SK-N-SH (cell line): ENCODE data around the gene STRADA. TPM values are rescaled to one million over a fixed set of nuclear protein-coding genes. Genes with fewer than 3 reads are reported as not detected.

Source experiments
- CTCF ChIA-PET: fragments of 300-600, 350-600 bp; formaldehyde crosslinking; extraction: SDS; loops from one replicate; lab custom pipeline; 2021; lab: Yijun Ruan, JAX
- POLR2A ChIA-PET: fragments of 350-600 bp; sonication (Branson Sonifier 250); formaldehyde crosslinking; extraction: SDS; loops from one replicate; lab custom pipeline; 2020; ENCODE audit warnings: antibody characterized with exemption, inconsistent platforms; lab: Yijun Ruan, JAX
- DNase-seq: peaks from one replicate; pipeline ENCODE4 v3.0.0; 2012
- H2AFZ ChIP-seq: fragments of 200-600 bp; sonication (generic); 2 replicates; pipeline ENCODE4 v1.8.1; 2016; ENCODE audit warnings: antibody characterized with exemption, mild to moderate bottlenecking, low read depth
- H3F3A ChIP-seq: fragments of 200-600 bp; sonication (generic); replicated peaks from 2 replicates; pipeline ENCODE3; 2016; ENCODE audit warnings: antibody characterized with exemption, mild to moderate bottlenecking; ENCODE audit not compliant: insufficient read depth
- H3K27ac ChIP-seq, 2 experiments: fragments of 200-500 bp in 1 of 2; fragments of 200-600 bp in 1 of 2; sonication (Bioruptor generic) in 1 of 2; sonication (generic), shearing (Covaris generic) in 1 of 2; 2 replicates each; pipeline versions ENCODE4 v1.5.1 to v1.6.1; 2014 to 2016; ENCODE audit warnings: low read depth in 2 of 2, inconsistent platforms in 1 of 2, low read length in 1 of 2, mild to moderate bottlenecking in 1 of 2, mixed read lengths in 1 of 2
- H3K27me3 ChIP-seq: fragments of 200-600 bp; sonication (generic), shearing (Covaris generic); 2 replicates; pipeline ENCODE4 v1.6.1; 2016; ENCODE audit warnings: mixed run types; ENCODE audit not compliant: insufficient read depth
- H3K36me3 ChIP-seq, 2 experiments: fragments of 200-500 bp in 1 of 2; fragments of 200-600 bp in 1 of 2; sonication (Bioruptor generic) in 1 of 2; sonication (generic) in 1 of 2; replicated peaks in 1 of 2; 2 replicates each; pipeline versions ENCODE3 to v1.5.1; 2014 to 2016; ENCODE audit warnings: low read length in 1 of 2, mild to moderate bottlenecking in 1 of 2; ENCODE audit not compliant: insufficient read depth in 2 of 2, control insufficient read depth in 1 of 2
- H3K4me1 ChIP-seq, 2 experiments: fragments of 200-500 bp in 1 of 2; fragments of 200-600 bp in 1 of 2; sonication (Bioruptor generic) in 1 of 2; sonication (generic), shearing (Covaris generic) in 1 of 2; 2 replicates each; pipeline versions ENCODE4 v1.5.1 to v1.6.1; 2014 to 2016; ENCODE audit warnings: low read depth in 1 of 2, low read length in 1 of 2, mixed run types in 1 of 2; ENCODE audit not compliant: insufficient read depth in 2 of 2, control insufficient read depth in 1 of 2
- H3K4me2 ChIP-seq: fragments of 200-600 bp; sonication (generic), shearing (Covaris generic); 2 replicates; pipeline ENCODE4 v1.6.1; 2017; ENCODE audit warnings: mixed run types
- H3K4me3 ChIP-seq, 2 experiments: fragments of 200-500 bp in 1 of 2; fragments of 200-600 bp in 1 of 2; sonication (Bioruptor generic) in 1 of 2; sonication (generic), shearing (Covaris generic) in 1 of 2; 2 replicates each; pipeline versions ENCODE4 v1.5.1 to v1.8.1; 2014 to 2016; ENCODE audit warnings: low read depth in 2 of 2, inconsistent platforms in 1 of 2, low read length in 1 of 2, mild to moderate bottlenecking in 1 of 2, mixed read lengths in 1 of 2, moderate library complexity in 1 of 2
- H3K79me2 ChIP-seq: fragments of 200-600 bp; sonication (generic); 2 replicates; pipeline ENCODE4 v1.8.1; 2017; ENCODE audit warnings: mild to moderate bottlenecking; ENCODE audit not compliant: insufficient read depth
- H3K9ac ChIP-seq: fragments of 200-600 bp; sonication (generic); 2 replicates; pipeline ENCODE4 v1.6.1; 2017; ENCODE audit warnings: mixed run types
- H3K9me2 ChIP-seq: fragments of 200-600 bp; sonication (generic); 2 replicates; pipeline ENCODE4 v1.6.1; 2017; ENCODE audit warnings: mixed run types
- H3K9me3 ChIP-seq: fragments of 200-600 bp; sonication (generic); 2 replicates; pipeline ENCODE4 v1.6.1; 2017; ENCODE audit warnings: mixed run types, mild to moderate bottlenecking, moderate library complexity
- H4K20me1 ChIP-seq: fragments of 200-600 bp; sonication (generic); 2 replicates; pipeline ENCODE4 v1.6.1; 2017; ENCODE audit warnings: mild to moderate bottlenecking, mixed run types; ENCODE audit not compliant: insufficient read depth
- ELF1 ChIP-seq: IDR thresholded peaks from 2 replicates; pipeline ENCODE4 v1.4.0; 2012
- EP300 ChIP-seq, 2 experiments: IDR thresholded peaks; 2 replicates each; pipeline versions ENCODE4 v1.4.0 to v1.6.1; 2012; ENCODE audit warnings: borderline replicate concordance in 1 of 2, low read depth in 1 of 2, low read length in 1 of 2
- EZH2phosphoT487 ChIP-seq: fragments of 200-600 bp; sonication (generic); IDR thresholded peaks from 2 replicates; pipeline ENCODE4 v1.6.1; 2017; ENCODE audit warnings: low read depth, mixed run types, mild to moderate bottlenecking, antibody characterized with exemption, moderate library complexity, borderline replicate concordance
- FOSL2 ChIP-seq: IDR thresholded peaks from 2 replicates; pipeline ENCODE4 v1.4.0; 2012; ENCODE audit warnings: low read depth, mild to moderate bottlenecking, moderate library complexity, borderline replicate concordance
- FOXJ3 ChIP-seq: sonication (generic); formaldehyde crosslinking; IDR thresholded peaks from 2 replicates; pipeline ENCODE4 v1.5.1; 2020; ENCODE audit warnings: mild to moderate bottlenecking, missing genetic modification reagents
- FOXM1 ChIP-seq: IDR thresholded peaks from 2 replicates; pipeline ENCODE4 v1.4.0; 2012; ENCODE audit warnings: low read depth, mild to moderate bottlenecking
- GABPA ChIP-seq: IDR thresholded peaks from 2 replicates; pipeline ENCODE4 v1.4.0; 2012; ENCODE audit warnings: low read depth, mild to moderate bottlenecking
- GATA2 ChIP-seq: sonication (generic); formaldehyde crosslinking; IDR thresholded peaks from 2 replicates; pipeline ENCODE4 v1.5.0; 2020; ENCODE audit warnings: mild to moderate bottlenecking, missing genetic modification reagents
- MXI1 ChIP-seq: IDR thresholded peaks from 2 replicates; pipeline ENCODE4 v1.6.1; 2012; ENCODE audit warnings: mild to moderate bottlenecking, low read depth, low read length, improper control_type of control experiment
- NRF1 ChIP-seq: IDR thresholded peaks from 2 replicates; pipeline ENCODE4 v1.6.1; 2012; ENCODE audit warnings: low read depth, mild to moderate bottlenecking, low read length
- POLR2AphosphoS5 ChIP-seq: IDR thresholded peaks from 2 replicates; pipeline ENCODE4 v1.6.1; 2012; ENCODE audit warnings: low read depth, low read length
- RAD21 ChIP-seq: IDR thresholded peaks from 2 replicates; pipeline ENCODE4 v1.6.1; 2012; ENCODE audit warnings: mild to moderate bottlenecking, low read length
- RCOR1 ChIP-seq: fragments of 150-350 bp; IDR thresholded peaks from 2 replicates; pipeline ENCODE4 v1.6.1; 2017; ENCODE audit warnings: antibody characterized with exemption, low read length
- RFX5 ChIP-seq: IDR thresholded peaks from 2 replicates; pipeline ENCODE4 v1.6.1; 2012; ENCODE audit warnings: mild to moderate bottlenecking, improper control_type of control experiment, low read length
- RXRA ChIP-seq: IDR thresholded peaks from 2 replicates; pipeline ENCODE4 v1.4.0; 2012; ENCODE audit warnings: low read depth, mild to moderate bottlenecking, borderline replicate concordance
- SIN3A ChIP-seq: IDR thresholded peaks from 2 replicates; pipeline ENCODE4 v1.6.1; 2012; ENCODE audit warnings: low read depth, mild to moderate bottlenecking, low read length, moderate library complexity, borderline replicate concordance
- SMC3 ChIP-seq: IDR thresholded peaks from 2 replicates; pipeline ENCODE4 v1.6.1; 2012; ENCODE audit warnings: low read depth, low read length, improper control_type of control experiment
- TAF1 ChIP-seq: IDR thresholded peaks from 2 replicates; pipeline ENCODE4 v1.6.1; 2012; ENCODE audit warnings: low read depth, mild to moderate bottlenecking, low read length, moderate library complexity, borderline replicate concordance
- TCF12 ChIP-seq: IDR thresholded peaks from 2 replicates; pipeline ENCODE4 v1.4.0; 2012
- TEAD4 ChIP-seq: IDR thresholded peaks from 2 replicates; pipeline ENCODE4 v1.4.0; 2012; ENCODE audit warnings: mild to moderate bottlenecking, borderline replicate concordance; ENCODE audit not compliant: insufficient read depth
- YY1 ChIP-seq: IDR thresholded peaks from 2 replicates; pipeline ENCODE4 v1.4.0; 2012; ENCODE audit warnings: low read depth, mild to moderate bottlenecking
- WGBS: methylation state at CpG from one replicate; pipeline ENCODE4 v1.1.6; 2017; ENCODE audit warnings: low lambda C conversion rate; 5-methylcytosine and 5-hydroxymethylcytosine counted together
- polyA plus RNA-seq, 3 experiments: library from polyadenylated mRNA; depleted of rRNA; stranded (reverse); fragments of >200 nt; gene quantifications; 2 replicates each; pipeline ENCODE4 v1.2.3, GENCODE V29; 2012
- TF ChIP-seq, protein P1 (sequence below): IDR thresholded peaks from 2 replicates; pipeline ENCODE4 v1.6.1; 2012; ENCODE audit warnings: mild to moderate bottlenecking, low read depth, low read length, moderate library complexity
- TF ChIP-seq, protein P2 (sequence below): IDR thresholded peaks from 2 replicates; pipeline ENCODE4 v1.4.0; 2012; ENCODE audit warnings: low read depth
- TF ChIP-seq, protein P3 (sequence below): fragments of 150-350 bp; IDR thresholded peaks from 2 replicates; pipeline ENCODE4 v1.6.1; 2017; ENCODE audit warnings: antibody characterized with exemption, low read length, low read depth, borderline replicate concordance
- TF ChIP-seq, protein P4 (sequence below): fragments of 150-350 bp; IDR thresholded peaks from 2 replicates; pipeline ENCODE4 v1.6.1; 2016; ENCODE audit warnings: mild to moderate bottlenecking, low read depth, low read length
- TF ChIP-seq, protein P5 (sequence below): IDR thresholded peaks from 2 replicates; pipeline ENCODE4 v1.4.0; 2012; ENCODE audit warnings: low read depth, borderline replicate concordance

Gene STRADA
- polyA plus RNA-seq, 1 of the 3 experiments (the other 2 are of a cell fraction), result 37.3 TPM

DNA sequence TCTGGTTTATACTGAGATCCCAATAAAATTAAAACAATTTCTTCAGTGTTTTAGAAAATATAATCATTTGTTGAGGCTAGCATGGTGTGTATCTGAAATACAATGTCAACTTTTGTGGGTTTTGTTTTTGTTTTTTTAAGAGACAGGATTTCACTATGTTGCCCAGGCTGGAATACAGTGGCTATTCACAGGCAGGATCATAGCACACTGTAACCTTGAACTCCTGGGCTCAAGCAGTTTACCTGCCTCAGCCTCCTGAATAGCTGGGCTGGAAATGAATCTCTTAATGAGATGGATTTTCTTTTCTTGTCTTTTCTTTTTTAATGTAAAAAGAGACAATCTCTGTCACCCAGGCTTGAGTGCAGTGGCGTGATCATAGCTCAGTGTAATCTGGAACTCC, 44.5 kb upstream of the STRADA start (continued):
- TF ChIP-seq, protein P1, sequence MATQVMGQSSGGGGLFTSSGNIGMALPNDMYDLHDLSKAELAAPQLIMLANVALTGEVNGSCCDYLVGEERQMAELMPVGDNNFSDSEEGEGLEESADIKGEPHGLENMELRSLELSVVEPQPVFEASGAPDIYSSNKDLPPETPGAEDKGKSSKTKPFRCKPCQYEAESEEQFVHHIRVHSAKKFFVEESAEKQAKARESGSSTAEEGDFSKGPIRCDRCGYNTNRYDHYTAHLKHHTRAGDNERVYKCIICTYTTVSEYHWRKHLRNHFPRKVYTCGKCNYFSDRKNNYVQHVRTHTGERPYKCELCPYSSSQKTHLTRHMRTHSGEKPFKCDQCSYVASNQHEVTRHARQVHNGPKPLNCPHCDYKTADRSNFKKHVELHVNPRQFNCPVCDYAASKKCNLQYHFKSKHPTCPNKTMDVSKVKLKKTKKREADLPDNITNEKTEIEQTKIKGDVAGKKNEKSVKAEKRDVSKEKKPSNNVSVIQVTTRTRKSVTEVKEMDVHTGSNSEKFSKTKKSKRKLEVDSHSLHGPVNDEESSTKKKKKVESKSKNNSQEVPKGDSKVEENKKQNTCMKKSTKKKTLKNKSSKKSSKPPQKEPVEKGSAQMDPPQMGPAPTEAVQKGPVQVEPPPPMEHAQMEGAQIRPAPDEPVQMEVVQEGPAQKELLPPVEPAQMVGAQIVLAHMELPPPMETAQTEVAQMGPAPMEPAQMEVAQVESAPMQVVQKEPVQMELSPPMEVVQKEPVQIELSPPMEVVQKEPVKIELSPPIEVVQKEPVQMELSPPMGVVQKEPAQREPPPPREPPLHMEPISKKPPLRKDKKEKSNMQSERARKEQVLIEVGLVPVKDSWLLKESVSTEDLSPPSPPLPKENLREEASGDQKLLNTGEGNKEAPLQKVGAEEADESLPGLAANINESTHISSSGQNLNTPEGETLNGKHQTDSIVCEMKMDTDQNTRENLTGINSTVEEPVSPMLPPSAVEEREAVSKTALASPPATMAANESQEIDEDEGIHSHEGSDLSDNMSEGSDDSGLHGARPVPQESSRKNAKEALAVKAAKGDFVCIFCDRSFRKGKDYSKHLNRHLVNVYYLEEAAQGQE, result no peak
- TF ChIP-seq FOXM1 (no peak), SMC3 (no peak), NRF1 (no peak)
- TF ChIP-seq, protein P2, sequence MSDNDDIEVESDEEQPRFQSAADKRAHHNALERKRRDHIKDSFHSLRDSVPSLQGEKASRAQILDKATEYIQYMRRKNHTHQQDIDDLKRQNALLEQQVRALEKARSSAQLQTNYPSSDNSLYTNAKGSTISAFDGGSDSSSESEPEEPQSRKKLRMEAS, result no peak

DNA sequence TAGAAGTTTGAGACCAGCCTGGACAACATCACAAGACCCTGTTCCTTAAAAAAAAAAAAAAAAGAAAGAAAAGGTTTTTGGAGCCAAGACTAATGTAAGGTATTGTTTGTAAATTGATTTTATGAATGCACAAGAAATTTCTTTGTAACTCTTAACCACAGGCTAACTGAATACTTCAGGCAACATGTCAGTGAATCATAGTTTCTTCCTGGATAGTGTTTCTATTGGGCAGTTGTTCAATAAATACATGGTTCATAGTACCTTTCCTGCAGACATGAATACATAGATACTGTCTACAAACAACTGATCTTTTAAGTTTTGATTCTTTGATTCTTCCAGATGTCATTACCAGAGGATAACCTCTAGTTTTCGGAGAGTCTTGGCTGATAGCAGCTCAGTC, 44.0 kb upstream of the STRADA start:
- Histone ChIP-seq H3K4me2 (peak overlapping the region; percentile 25), H3K27me3 (no peaks in the 10 kb centered on the region), H3K27ac (peak overlapping the region in 1 of 2 experiments; percentile 60; a peak in 2 of 4 replicates), H3K9ac (no peak overlapping the region), H2AFZ (no peak overlapping the region), H3K9me3 (no peaks in the 10 kb centered on the region), H3K4me1 (peaks cover 0 to 19% of the 10 kb centered on the region in 2 experiments; a peak in 3 of 4 replicates), H3K9me2 (no peaks in the 10 kb centered on the region), H3F3A (peaks cover 13% of the 10 kb centered on the region), H4K20me1 (peaks cover 84% of the 10 kb centered on the region), H3K36me3 (peaks cover 29 to 74% of the 10 kb centered on the region in 2 experiments), H3K4me3 (no peak overlapping the region), H3K79me2 (peaks cover 100% of the 10 kb centered on the region)
- DNase-seq, result no peak
- CTCF ChIA-PET, result interaction anchor here (1.1 to 4.3 kb wide), 5 partner anchors 11 to 49 kb away, joined by 3 to 26 read pairs (median 4); partner anchors contain the start of genes CCDC47 and DDX42
- WGBS, result 85% methylated on average over 1 of the region's 1 CpG
- POLR2A ChIA-PET, result no interaction called here
- TF ChIP-seq MXI1, result no peak
- TF ChIP-seq TCF12, result peak; percentile 17; the same call in 1 of the 2 replicates
- TF ChIP-seq, protein P3, sequence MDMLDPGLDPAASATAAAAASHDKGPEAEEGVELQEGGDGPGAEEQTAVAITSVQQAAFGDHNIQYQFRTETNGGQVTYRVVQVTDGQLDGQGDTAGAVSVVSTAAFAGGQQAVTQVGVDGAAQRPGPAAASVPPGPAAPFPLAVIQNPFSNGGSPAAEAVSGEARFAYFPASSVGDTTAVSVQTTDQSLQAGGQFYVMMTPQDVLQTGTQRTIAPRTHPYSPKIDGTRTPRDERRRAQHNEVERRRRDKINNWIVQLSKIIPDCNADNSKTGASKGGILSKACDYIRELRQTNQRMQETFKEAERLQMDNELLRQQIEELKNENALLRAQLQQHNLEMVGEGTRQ, result no peak
- TF ChIP-seq SMC3, result no peak
- no peak for TF ChIP-seq FOXM1
- TF ChIP-seq, protein P4, sequence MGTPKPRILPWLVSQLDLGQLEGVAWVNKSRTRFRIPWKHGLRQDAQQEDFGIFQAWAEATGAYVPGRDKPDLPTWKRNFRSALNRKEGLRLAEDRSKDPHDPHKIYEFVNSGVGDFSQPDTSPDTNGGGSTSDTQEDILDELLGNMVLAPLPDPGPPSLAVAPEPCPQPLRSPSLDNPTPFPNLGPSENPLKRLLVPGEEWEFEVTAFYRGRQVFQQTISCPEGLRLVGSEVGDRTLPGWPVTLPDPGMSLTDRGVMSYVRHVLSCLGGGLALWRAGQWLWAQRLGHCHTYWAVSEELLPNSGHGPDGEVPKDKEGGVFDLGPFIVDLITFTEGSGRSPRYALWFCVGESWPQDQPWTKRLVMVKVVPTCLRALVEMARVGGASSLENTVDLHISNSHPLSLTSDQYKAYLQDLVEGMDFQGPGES, result no peak
- TF ChIP-seq RXRA, result no peak
- TF ChIP-seq RAD21, result no peak
- TF ChIP-seq GABPA, result no peak
- TF ChIP-seq, protein P5, sequence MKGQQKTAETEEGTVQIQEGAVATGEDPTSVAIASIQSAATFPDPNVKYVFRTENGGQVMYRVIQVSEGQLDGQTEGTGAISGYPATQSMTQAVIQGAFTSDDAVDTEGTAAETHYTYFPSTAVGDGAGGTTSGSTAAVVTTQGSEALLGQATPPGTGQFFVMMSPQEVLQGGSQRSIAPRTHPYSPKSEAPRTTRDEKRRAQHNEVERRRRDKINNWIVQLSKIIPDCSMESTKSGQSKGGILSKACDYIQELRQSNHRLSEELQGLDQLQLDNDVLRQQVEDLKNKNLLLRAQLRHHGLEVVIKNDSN, result no peak
- no peak for TF ChIP-seq YY1
- no peak for TF ChIP-seq GATA2 (CRISPR knock-in tag)
- TF ChIP-seq EP300 (IDR thresholded peaks at IDR 0.05; ENCODE audit: borderline replicate concordance in 1 of 2, low read depth in 1 of 2, low read length in 1 of 2), result no peak
- no peak for TF ChIP-seq EZH2phosphoT487
- no peak for TF ChIP-seq FOXJ3 (CRISPR knock-in tag)
- TF ChIP-seq RCOR1, result no peak
- TF ChIP-seq TEAD4, result no peak
- no peak for TF ChIP-seq ELF1
- TF ChIP-seq POLR2AphosphoS5, result no peak
- no peak for TF ChIP-seq TAF1
- TF ChIP-seq RFX5, result no peak
- TF ChIP-seq FOSL2, result peak; percentile 41; the same call in 1 of the 2 replicates
- no peak for TF ChIP-seq SIN3A
